Upper lobe of right lung (tissue), 1 donor: Measurements from ENCODE around the gene RHBDL1. TPM values are rescaled to one million over a fixed set of nuclear protein-coding genes. Genes with fewer than 3 reads are reported as not detected.

ENCODE experiments used
- ATAC-seq: fragments of 200-7000 bp; cut with Tn5 transposase; one replicate; pipeline ENCODE4 v1.9.1; 2020; ENCODE audit warnings: mild to moderate bottlenecking, moderate library complexity
- DNase-seq: peaks from one replicate; pipeline ENCODE4 v3.0.0-alpha.2; 2020
- H3K27ac ChIP-seq: fragments of 200-600 bp; one replicate; pipeline ENCODE4 v1.8.0; 2022
- H3K27me3 ChIP-seq: fragments of 200-600 bp; one replicate; pipeline ENCODE4 v1.8.0; 2022; ENCODE audit warnings: mild to moderate bottlenecking
- H3K36me3 ChIP-seq: fragments of 200-600 bp; one replicate; pipeline ENCODE4 v1.8.0; 2022
- H3K4me1 ChIP-seq: fragments of 200-600 bp; one replicate; pipeline ENCODE4 v1.8.0; 2022
- H3K4me3 ChIP-seq: fragments of 200-600 bp; one replicate; pipeline ENCODE4 v1.8.0; 2022; ENCODE audit warnings: mild to moderate bottlenecking
- H3K9me3 ChIP-seq: fragments of 200-600 bp; one replicate; pipeline ENCODE4 v1.8.0; 2022
- intact Hi-C: fragments of 100-400 bp; cut with DNase I; formaldehyde crosslinking; loops from one replicate; pipeline ENCODE4 v1.11.0; 2022
- total RNA-seq: library from RNA; stranded (reverse); fragmentation: NEBNext Ultra II Directional; extraction: Animal tissue kit (Norgen Biotek cat#: 25700); gene quantifications from one replicate; pipeline ENCODE4 v1.2.1, GENCODE V29; 2021
- TF ChIP-seq, protein P1 (sequence below): fragments of 200-600 bp; IDR thresholded peaks from one replicate; pipeline ENCODE4 v1.8.0; 2022; ENCODE audit warnings: antibody characterized with exemption
- donor health status: DM: no; HTN: yes; CAD: no; lungs with severe emphysema.

Gene RHBDL1
- total RNA-seq, 1 donor from 2014 or later, result 2.0 TPM

GRCh38 chr16:684071-684794, 8.8 kb downstream of the RHBDL1 start, which contains the start of gene JMJD8:
Gene JMJD8 (minus strand): TSS chr16:684334. CDS start chr16:684319, 15 bp downstream.
- H3K27me3 ChIP-seq, result no peaks in the 10 kb centered on the region
- ATAC-seq (peak; percentile 76), DNase-seq (peak; percentile 99)
- peaks cover 17% of the 10 kb centered on the region for H3K36me3 ChIP-seq
- no peaks in the 10 kb centered on the region for H3K9me3 ChIP-seq
- H3K4me1 ChIP-seq, result peaks cover 45% of the 10 kb centered on the region
- peak within 1 kb of the TSS; percentile 75 for H3K4me3 ChIP-seq
- intact Hi-C loops, result no loop called here
- TF ChIP-seq, protein P1, sequence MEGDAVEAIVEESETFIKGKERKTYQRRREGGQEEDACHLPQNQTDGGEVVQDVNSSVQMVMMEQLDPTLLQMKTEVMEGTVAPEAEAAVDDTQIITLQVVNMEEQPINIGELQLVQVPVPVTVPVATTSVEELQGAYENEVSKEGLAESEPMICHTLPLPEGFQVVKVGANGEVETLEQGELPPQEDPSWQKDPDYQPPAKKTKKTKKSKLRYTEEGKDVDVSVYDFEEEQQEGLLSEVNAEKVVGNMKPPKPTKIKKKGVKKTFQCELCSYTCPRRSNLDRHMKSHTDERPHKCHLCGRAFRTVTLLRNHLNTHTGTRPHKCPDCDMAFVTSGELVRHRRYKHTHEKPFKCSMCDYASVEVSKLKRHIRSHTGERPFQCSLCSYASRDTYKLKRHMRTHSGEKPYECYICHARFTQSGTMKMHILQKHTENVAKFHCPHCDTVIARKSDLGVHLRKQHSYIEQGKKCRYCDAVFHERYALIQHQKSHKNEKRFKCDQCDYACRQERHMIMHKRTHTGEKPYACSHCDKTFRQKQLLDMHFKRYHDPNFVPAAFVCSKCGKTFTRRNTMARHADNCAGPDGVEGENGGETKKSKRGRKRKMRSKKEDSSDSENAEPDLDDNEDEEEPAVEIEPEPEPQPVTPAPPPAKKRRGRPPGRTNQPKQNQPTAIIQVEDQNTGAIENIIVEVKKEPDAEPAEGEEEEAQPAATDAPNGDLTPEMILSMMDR, result no peak
- H3K27ac ChIP-seq, result peak within 1 kb of the TSS; percentile 86

GRCh38 chr16:684961-685696, 9.7 kb downstream of the RHBDL1 start:
- peaks cover 17% of the 10 kb centered on the region for H3K36me3 ChIP-seq
- H3K9me3 ChIP-seq, result no peaks in the 10 kb centered on the region
- intact Hi-C loops, result no loop called here
- DNase-seq, result no peak
- TF ChIP-seq, protein P1, result no peak
- no peaks in the 10 kb centered on the region for H3K27me3 ChIP-seq
- H3K27ac ChIP-seq, result peak overlapping the region; percentile 86
- H3K4me3 ChIP-seq, result peak overlapping the region; percentile 75
- no peak for ATAC-seq
- peaks cover 50% of the 10 kb centered on the region for H3K4me1 ChIP-seq

- H3K4me1 ChIP-seq, result peaks cover 53% of the 10 kb centered on the region
- DNase-seq, result no peak
- no peak overlapping the region for H3K27ac ChIP-seq
- ATAC-seq, result peak; percentile 1
- TF ChIP-seq, protein P1, result peak; percentile 41
- intact Hi-C loops, result no loop called here
- no peaks in the 10 kb centered on the region for H3K27me3 ChIP-seq
- H3K36me3 ChIP-seq, result peaks cover 17% of the 10 kb centered on the region
- H3K4me3 ChIP-seq, result no peak overlapping the region
- no peaks in the 10 kb centered on the region for H3K9me3 ChIP-seq
These were observed 10.5 kb downstream of the RHBDL1 start for GRCh38 chr16:685967-686366.

- DNase-seq (no peak), ATAC-seq (no peak)
- TF ChIP-seq, protein P1, result no peak
- Histone ChIP-seq H3K4me1 (peaks cover 46% of the 10 kb centered on the region), H3K36me3 (peaks cover 14% of the 10 kb centered on the region), H3K9me3 (no peaks in the 10 kb centered on the region), H3K27ac (no peak overlapping the region), H3K4me3 (no peak overlapping the region), H3K27me3 (no peaks in the 10 kb centered on the region)
- intact Hi-C loops, result no loop called here
These were observed 11.2 kb downstream of the RHBDL1 start for GRCh38 chr16:686459-687260.

- intact Hi-C loops, result no loop called here
- TF ChIP-seq, protein P1, result no peak
- no peaks in the 10 kb centered on the region for H3K9me3 ChIP-seq
- no peak for ATAC-seq
- H3K36me3 ChIP-seq, result peaks cover 6% of the 10 kb centered on the region
- H3K4me3 ChIP-seq, result no peak overlapping the region
- peaks cover 42% of the 10 kb centered on the region for H3K4me1 ChIP-seq
- H3K27ac ChIP-seq, result no peak overlapping the region
- no peak for DNase-seq
- H3K27me3 ChIP-seq, result peaks cover 4% of the 10 kb centered on the region
These were observed 12.0 kb downstream of the RHBDL1 start for GRCh38 chr16:687499-687898.
